H1 (cell line): ENCODE measurements around the gene POLR2H. TPM values are rescaled to one million over a fixed set of nuclear protein-coding genes. Genes with fewer than 3 reads are reported as not detected.

Experiments used
- CTCF ChIA-PET: fragments of 300-600 bp; sonication (Branson Sonifier 250); formaldehyde crosslinking; loops from one replicate; lab custom pipeline; 2021; ENCODE audit not compliant: partially characterized antibody; lab: Charles Lee
- POLR2A ChIA-PET: fragments of 300-600 bp; sonication (Branson Sonifier 250); formaldehyde crosslinking; loops from one replicate; lab custom pipeline; 2021; ENCODE audit warnings: inconsistent platforms; ENCODE audit not compliant: partially characterized antibody; lab: Charles Lee
- DNase-seq, 2 experiments: peaks; one replicate each; pipeline versions ENCODE4 v3.0.0 to v3.0.0-alpha.2; 2010 to 2022; ENCODE audit warnings: low spot score in 2 of 2, low read depth in 1 of 2, mixed read lengths in 1 of 2
- FAIRE-seq: peaks from 2 replicates; lab custom pipeline; 2011; peaks lifted over from hg19 to GRCh38; lab: Jason Lieb, UNC
- H2AFZ ChIP-seq: 2 replicates; pipeline ENCODE4 v1.8.1; 2012; ENCODE audit warnings: low read length, inconsistent platforms
- H2AK5ac ChIP-seq: 2 replicates; pipeline ENCODE4 v1.6.1; 2013; ENCODE audit warnings: low read depth, low read length
- H2BK120ac ChIP-seq: replicated peaks from 2 replicates; pipeline ENCODE3; 2013; ENCODE audit warnings: low read depth, low read length, inconsistent platforms
- H2BK12ac ChIP-seq: 2 replicates; pipeline ENCODE4 v1.6.1; 2013; ENCODE audit warnings: low read depth, low read length
- H2BK15ac ChIP-seq: 2 replicates; pipeline ENCODE4 v1.6.1; 2013; ENCODE audit warnings: low read length
- H2BK20ac ChIP-seq: 2 replicates; pipeline ENCODE4 v1.6.1; 2013; ENCODE audit warnings: low read length
- H2BK5ac ChIP-seq: 2 replicates; pipeline ENCODE4 v1.6.1; 2013; ENCODE audit warnings: low read depth, low read length
- H3K14ac ChIP-seq: 2 replicates; pipeline ENCODE4 v1.6.1; 2013; ENCODE audit warnings: inconsistent platforms; ENCODE audit not compliant: insufficient read length
- H3K18ac ChIP-seq: 2 replicates; pipeline ENCODE4 v1.6.1; 2013; ENCODE audit warnings: low read length; ENCODE audit errors: extremely low read depth
- H3K23ac ChIP-seq: 2 replicates; pipeline ENCODE4 v1.6.1; 2013; ENCODE audit warnings: inconsistent platforms; ENCODE audit not compliant: insufficient read length
- H3K23me2 ChIP-seq: 2 replicates; pipeline ENCODE4 v1.6.1; 2013; ENCODE audit warnings: low read depth, low read length
- H3K27ac ChIP-seq: 2 replicates; pipeline ENCODE4 v1.6.1; 2011; ENCODE audit warnings: low read depth, low read length, inconsistent platforms
- H3K27me3 ChIP-seq, 4 experiments: replicated peaks in 1 of 4; 1 replicate in 1 of 4; 2 replicates in 3 of 4; pipeline versions ENCODE4 v1.6.1 to v1.8.1; 2011 to 2013; ENCODE audit warnings: low read length in 3 of 4, mild to moderate bottlenecking in 3 of 4, inconsistent platforms in 2 of 4, mixed read lengths in 2 of 4, moderate library complexity in 1 of 4; ENCODE audit not compliant: control insufficient read depth in 3 of 4, insufficient read depth in 3 of 4; ENCODE audit errors: extremely low read depth in 1 of 4
- H3K36me3 ChIP-seq, 4 experiments: 2 replicates each; pipeline versions ENCODE4 v1.6.1 to v1.8.1; 2011 to 2013; ENCODE audit warnings: mild to moderate bottlenecking in 4 of 4, low read length in 3 of 4, moderate library complexity in 2 of 4, control low read depth in 1 of 4, inconsistent platforms in 1 of 4; ENCODE audit not compliant: insufficient read depth in 4 of 4, control insufficient read depth in 2 of 4
- H3K4ac ChIP-seq: replicated peaks from 2 replicates; pipeline ENCODE3; 2013; ENCODE audit warnings: low read length, low read depth, mixed read lengths, inconsistent platforms; ENCODE audit not compliant: insufficient read length
- H3K4me1 ChIP-seq, 4 experiments: replicated peaks in 1 of 4; 1 replicate in 1 of 4; 2 replicates in 3 of 4; pipeline versions ENCODE4 v1.6.1 to v1.8.1; 2011 to 2013; ENCODE audit warnings: low read length in 3 of 4, inconsistent platforms in 2 of 4, mixed read lengths in 1 of 4; ENCODE audit not compliant: insufficient read depth in 4 of 4, control insufficient read depth in 3 of 4
- H3K4me2 ChIP-seq, 2 experiments: 2 replicates each; pipeline versions ENCODE4 v1.6.1 to v1.8.1; 2011 to 2013; ENCODE audit warnings: low read depth in 2 of 2, low read length in 2 of 2, control low read depth in 1 of 2, inconsistent platforms in 1 of 2, mild to moderate bottlenecking in 1 of 2; ENCODE audit not compliant: insufficient read depth in 1 of 2
- H3K4me3 ChIP-seq, 4 experiments: fragments of 200-600, 300-600 bp in 1 of 4; sonication (generic), shearing (Covaris generic), sonication (Bioruptor Twin) in 1 of 4; 2 replicates each; pipeline versions ENCODE4 v1.5.1 to v1.8.1; 2011 to 2016; ENCODE audit warnings: low read length in 4 of 4, low read depth in 3 of 4, control low read depth in 2 of 4, inconsistent platforms in 2 of 4, mild to moderate bottlenecking in 2 of 4, mixed read lengths in 1 of 4, moderate library complexity in 1 of 4; ENCODE audit not compliant: insufficient read depth in 2 of 4; ENCODE audit errors: extremely low read depth in 1 of 4
- H3K56ac ChIP-seq: replicated peaks from 2 replicates; pipeline ENCODE3; 2013; ENCODE audit warnings: low read depth, mild to moderate bottlenecking, mixed read lengths, low read length, inconsistent platforms; ENCODE audit not compliant: insufficient read length
- H3K79me1 ChIP-seq: 2 replicates; pipeline ENCODE4 v1.6.1; 2013; ENCODE audit warnings: low read depth, low read length, control low read depth
- H3K79me2 ChIP-seq, 2 experiments: 2 replicates each; pipeline versions ENCODE4 v1.6.1 to v1.8.1; 2012 to 2013; ENCODE audit warnings: low read length in 2 of 2, mild to moderate bottlenecking in 2 of 2, inconsistent platforms in 1 of 2; ENCODE audit not compliant: insufficient read depth in 2 of 2, control insufficient read depth in 1 of 2
- H3K9ac ChIP-seq, 4 experiments: replicated peaks in 1 of 4; 1 replicate in 1 of 4; 2 replicates in 3 of 4; pipeline versions ENCODE4 v1.6.1 to v1.8.1; 2011 to 2013; ENCODE audit warnings: low read depth in 3 of 4, low read length in 3 of 4, control low read depth in 2 of 4, mild to moderate bottlenecking in 2 of 4, moderate library complexity in 2 of 4, inconsistent platforms in 1 of 4; ENCODE audit errors: extremely low read depth in 1 of 4
- H3K9me3 ChIP-seq, 2 experiments: 2 replicates each; pipeline versions ENCODE4 v1.6.1 to v1.8.1; 2012 to 2013; ENCODE audit warnings: mild to moderate bottlenecking in 2 of 2, moderate library complexity in 2 of 2, control low read depth in 1 of 2, inconsistent platforms in 1 of 2, low read depth in 1 of 2, low read length in 1 of 2, mixed read lengths in 1 of 2; ENCODE audit not compliant: insufficient read depth in 2 of 2
- H4K20me1 ChIP-seq, 2 experiments: replicated peaks in 1 of 2; 2 replicates each; pipeline versions ENCODE3 to v1.8.1; 2011 to 2013; ENCODE audit warnings: inconsistent platforms in 2 of 2, low read length in 2 of 2, mild to moderate bottlenecking in 1 of 2; ENCODE audit not compliant: insufficient read depth in 2 of 2, control insufficient read depth in 1 of 2
- H4K5ac ChIP-seq: 2 replicates; pipeline ENCODE4 v1.6.1; 2013; ENCODE audit warnings: low read length, low read depth, mixed read lengths, inconsistent platforms; ENCODE audit not compliant: insufficient read length
- H4K8ac ChIP-seq: 2 replicates; pipeline ENCODE4 v1.8.0; 2013; ENCODE audit warnings: mild to moderate bottlenecking, moderate library complexity, low read length, inconsistent platforms; ENCODE audit not compliant: insufficient read depth; ENCODE audit errors: extremely low read depth
- H4K91ac ChIP-seq: replicated peaks from 2 replicates; pipeline ENCODE3; 2013; ENCODE audit warnings: low read length, mixed read lengths, inconsistent platforms; ENCODE audit not compliant: insufficient read length
- POLR2AphosphoS5 ChIP-seq: IDR thresholded peaks from 2 replicates; pipeline ENCODE4 v1.6.1; 2011; ENCODE audit warnings: low read depth, low read length
- RBBP5 ChIP-seq: IDR thresholded peaks from 2 replicates; pipeline ENCODE4 v1.7.1; 2012; ENCODE audit warnings: low read depth, mild to moderate bottlenecking, inconsistent platforms, low read length, moderate library complexity, borderline replicate concordance
- SIN3A ChIP-seq, 2 experiments: IDR thresholded peaks in 1 of 2; conservative IDR thresholded peaks in 1 of 2; 2 replicates each; pipeline ENCODE4 v1.6.1; 2011 to 2012; ENCODE audit warnings: low read length in 2 of 2, improper control_type of control experiment in 1 of 2, low read depth in 1 of 2, mild to moderate bottlenecking in 1 of 2
- SIX5 ChIP-seq: IDR thresholded peaks from 2 replicates; pipeline ENCODE4 v1.6.1; 2011; ENCODE audit warnings: mild to moderate bottlenecking, low read depth, low read length
- SUZ12 ChIP-seq: fragments of 200-600 bp; sonication (generic); IDR thresholded peaks from 2 replicates; pipeline ENCODE4 v1.6.1; 2012; ENCODE audit warnings: mild to moderate bottlenecking, inconsistent platforms, low read length, moderate library complexity, mixed read lengths
- WGBS, 2 experiments: shearing (Covaris generic) in 1 of 2; methylation state at CpG; one replicate each; pipeline versions ENCODE4 v1.1.6 to v1.1.7; 2013 to 2015; ENCODE audit warnings: low lambda C conversion rate in 2 of 2, mixed read lengths in 2 of 2, inconsistent platforms in 1 of 2, low coverage in 1 of 2, missing lambda C conversion rate in 1 of 2; ENCODE audit not compliant: insufficient replicate concordance in 2 of 2, insufficient coverage in 1 of 2, insufficient read length in 1 of 2; ENCODE audit errors: extremely low coverage in 1 of 2, missing lambda C conversion rate in 1 of 2; 5-methylcytosine and 5-hydroxymethylcytosine counted together
- polyA plus RNA-seq, 7 experiments: library from polyadenylated mRNA; depleted of rRNA in 3 of 7; stranded (reverse) in 5 of 7; unstranded in 2 of 7; fragments of >200 nt in 5 of 7; fragments of 200-250 nt in 2 of 7; gene quantifications; 1 replicate in 5 of 7; 2 replicates in 1 of 7; 4 replicates in 1 of 7; pipeline versions ENCODE4 v1.2.1 to v1.2.3, GENCODE V29; 2011 to 2013; ENCODE audit warnings: missing spikeins in 2 of 7, mixed read lengths in 2 of 7
- total RNA-seq: library from RNA; stranded (reverse); fragmentation: NEBNext Ultra II Directional; extraction: Animal tissue kit (Norgen Biotek cat#: 25700); gene quantifications from 2 replicates; pipeline ENCODE4 v1.2.1, GENCODE V29; 2021
- TF ChIP-seq, protein P1 (sequence below): IDR thresholded peaks from 2 replicates; pipeline ENCODE4 v1.6.1; 2012; ENCODE audit warnings: inconsistent platforms

The POLR2H gene
- total and polyA plus RNA-seq, 2 of the 8 experiments (the other 6 are each of a cell fraction or from before 2014, with no cell fraction given), result 113 to 335 TPM

DNA sequence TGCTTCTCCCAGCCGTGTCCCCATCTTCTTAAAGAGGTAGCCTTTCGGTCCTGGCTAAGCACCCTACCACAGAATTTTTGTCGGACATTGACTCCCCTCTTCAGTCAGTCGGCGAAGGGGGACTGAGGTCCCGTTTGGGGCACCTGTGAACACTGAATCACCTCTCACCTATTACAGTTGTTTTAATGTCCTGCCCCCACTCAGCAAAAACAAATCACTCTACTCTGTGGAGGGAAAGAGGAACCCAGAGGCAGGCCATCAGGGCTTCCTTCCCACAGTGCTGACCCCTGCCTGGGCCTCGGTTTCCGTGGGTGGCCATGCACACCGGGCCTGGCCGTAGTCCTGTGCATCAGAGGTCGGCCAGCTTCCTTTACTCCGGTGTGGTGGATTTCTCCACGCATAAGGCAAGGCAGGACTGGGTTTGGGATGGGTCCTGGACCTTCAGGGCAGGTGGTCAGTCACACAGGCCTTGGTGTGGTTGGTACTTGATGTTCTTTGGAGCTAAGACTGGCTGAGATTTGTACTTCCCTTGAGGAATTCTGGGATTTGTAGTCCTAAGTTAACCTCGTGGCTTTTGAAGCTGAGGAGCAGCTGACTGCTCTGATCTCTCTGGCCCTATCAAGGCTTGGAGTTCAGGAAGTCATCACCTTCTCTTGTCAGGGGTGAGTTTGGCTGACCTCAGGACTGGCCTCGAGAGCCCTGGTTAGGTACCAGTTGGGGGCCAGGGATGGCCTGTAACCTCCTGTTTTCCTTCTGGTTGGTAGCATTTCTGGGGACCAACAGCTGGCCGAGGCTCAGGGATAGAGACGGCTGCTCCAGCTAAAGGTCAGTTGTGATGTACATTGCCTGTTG lies 24.7 kb upstream of the POLR2H start:
- peaks cover 10% of the 10 kb centered on the region for H3K79me1 ChIP-seq
- H2AK5ac ChIP-seq, result peak overlapping the region; percentile 78
- H3K14ac ChIP-seq, result no peak overlapping the region
- H3K4me3 ChIP-seq, result peak overlapping the region; percentile 76 to 83 (median 80)
- peaks cover 22 to 40% of the 10 kb centered on the region in 2 experiments for H4K20me1 ChIP-seq
- peak overlapping the region; percentile 91 to 98 for H3K4me2 ChIP-seq
- H3K27me3 ChIP-seq, result no peaks in the 10 kb centered on the region
- peak overlapping the region; percentile 83; the same call in 1 of the 2 replicates for H3K18ac ChIP-seq
- peaks cover 14% of the 10 kb centered on the region for H3K23me2 ChIP-seq
- no peak overlapping the region for H2AFZ ChIP-seq
- H3K9ac ChIP-seq, result peak overlapping the region; percentile 66 to 87 (median 80)
- H3K4me1 ChIP-seq, result peaks cover 5 to 27% (median 18%) of the 10 kb centered on the region in 4 experiments
- H4K8ac ChIP-seq, result peak overlapping the region; percentile 41; the same call in 1 of the 2 replicates
- H2BK15ac ChIP-seq, result peak overlapping the region; percentile 25; the same call in 1 of the 2 replicates
- H4K91ac ChIP-seq, result peak overlapping the region; percentile 46
- FAIRE-seq (peak; percentile 77), DNase-seq (peak in 1 of 2 experiments; percentile 54)
- H3K9me3 ChIP-seq, result no peaks in the 10 kb centered on the region
- 51% methylated on average over 17 of the region's 17 CpGs; no CpG with 5 or more reads in 1 of the 2 experiments for WGBS, 2 experiments
- peak overlapping the region; percentile 54 for H2BK5ac ChIP-seq
- H3K4ac ChIP-seq, result no peak overlapping the region
- ChIA-PET POLR2A (interaction anchor here (0.8 to 3.6 kb wide), 17 partner anchors 8 to 204 kb away, joined by 3 to 30 read pairs (median 4); partner anchors contain the start of genes CAMK2N2 and EIF4G1), CTCF (interaction anchor here (0.8 to 3.6 kb wide), 12 partner anchors 9 to 204 kb away, joined by 3 to 16 read pairs (median 4); no protein-coding TSS in a partner anchor)
- H3K23ac ChIP-seq, result no peak overlapping the region
- H3K79me2 ChIP-seq, result peaks cover 0 to 2% of the 10 kb centered on the region in 2 experiments; a peak in 1 of 4 replicates
- H2BK120ac ChIP-seq, result no peak overlapping the region
- no peak overlapping the region for H4K5ac ChIP-seq
- peak overlapping the region; percentile 53; the same call in 1 of the 2 replicates for H2BK12ac ChIP-seq
- TF ChIP-seq SIX5 (peak; percentile 41; the same call in 1 of the 2 replicates), RBBP5 (no peak), POLR2AphosphoS5 (0 out of 2 replicates have a peak, but pooled peaks have one; percentile 34), SUZ12 (no peak), SIN3A (conservative IDR thresholded peaks at IDR 0.05 in 1 of 2, IDR thresholded peaks at IDR 0.05 in 1 of 2; ENCODE audit: low read depth in 1 of 2, low read length in 2 of 2) (0 out of 4 replicates have a peak, but pooled peaks of 1 of the 2 experiments have one; percentile 38)
- TF ChIP-seq, protein P1, sequence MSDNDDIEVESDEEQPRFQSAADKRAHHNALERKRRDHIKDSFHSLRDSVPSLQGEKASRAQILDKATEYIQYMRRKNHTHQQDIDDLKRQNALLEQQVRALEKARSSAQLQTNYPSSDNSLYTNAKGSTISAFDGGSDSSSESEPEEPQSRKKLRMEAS, result peak; percentile 38; the same call in 1 of the 2 replicates
- peaks cover 22 to 32% (median 30%) of the 10 kb centered on the region in 4 experiments for H3K36me3 ChIP-seq
- H3K27ac ChIP-seq, result peak overlapping the region; percentile 82
- H3K56ac ChIP-seq, result no peak overlapping the region
- H2BK20ac ChIP-seq, result no peak overlapping the region
